Stimulated activated CD8-positive, alpha-beta memory T cell treated with anti-CD3 and anti-CD28 coated beads, Interleukin-7, amount 100 ng/mL, for 4 hours (primary cell): ENCODE results near the gene PLGLB2.
"Not testable (repeated sequence)": the region's sequence is repeated elsewhere in the genome, so short reads cannot be mapped to it uniquely, and the experiment has no call there.

Experiments used
- DNase-seq, 2 donors: peaks; one replicate each; pipeline ENCODE4 v3.0.0-alpha.2; 2020; ENCODE audit warnings: low read depth in 2 of 2

The PLGLB2 gene

GRCh38 chr2:87747791-87748190 lies at the start of gene PLGLB2:
TSS of gene PLGLB2 (plus strand) at chr2:87748087. CDS start at chr2:87748154, 67 bp downstream.
- not testable (repeated sequence) for DNase-seq

- not testable (repeated sequence) for DNase-seq
These were observed 43.1 kb upstream of the PLGLB2 start for GRCh38 chr2:87704572-87705323.

- DNase-seq = not testable (repeated sequence)
These were observed 39.5 kb upstream of the PLGLB2 start for GRCh38 chr2:87708368-87708767.

- not testable (repeated sequence) for DNase-seq
These were observed 19.8 kb upstream of the PLGLB2 start for GRCh38 chr2:87727940-87728599.

GRCh38 chr2:87740928-87741327 lies 7.0 kb upstream of the PLGLB2 start:
- DNase-seq = not testable (repeated sequence)

- not testable (repeated sequence) for DNase-seq
These were observed 5.3 kb upstream of the PLGLB2 start for GRCh38 chr2:87742393-87743108.

GRCh38 chr2:87743638-87744037 lies 4.2 kb upstream of the PLGLB2 start:
- DNase-seq = not testable (repeated sequence)

- not testable (repeated sequence) for DNase-seq
These were observed 2.4 kb upstream of the PLGLB2 start for GRCh38 chr2:87745353-87745951.

GRCh38 chr2:87748524-87748923 lies 637 bp downstream of the PLGLB2 start:
- not testable (repeated sequence) for DNase-seq

- not testable (repeated sequence) for DNase-seq
These were observed 2.7 kb downstream of the PLGLB2 start for GRCh38 chr2:87750560-87750959.

- DNase-seq = not testable (repeated sequence)
These were observed 6.9 kb downstream of the PLGLB2 start for GRCh38 chr2:87754759-87755158.
